ENCODE measurements around the gene ALPL. TPM values are rescaled to one million over a fixed set of nuclear protein-coding genes. Genes with fewer than 3 reads are reported as not detected.
"Not testable (repeated sequence)": the region's sequence is repeated elsewhere in the genome, so short reads cannot be mapped to it uniquely, and the experiment has no call there.

ALPL gene
- total and polyA plus RNA-seq, 9 donors = 1.2 to 9.2 (median 3.8) TPM

DNA sequence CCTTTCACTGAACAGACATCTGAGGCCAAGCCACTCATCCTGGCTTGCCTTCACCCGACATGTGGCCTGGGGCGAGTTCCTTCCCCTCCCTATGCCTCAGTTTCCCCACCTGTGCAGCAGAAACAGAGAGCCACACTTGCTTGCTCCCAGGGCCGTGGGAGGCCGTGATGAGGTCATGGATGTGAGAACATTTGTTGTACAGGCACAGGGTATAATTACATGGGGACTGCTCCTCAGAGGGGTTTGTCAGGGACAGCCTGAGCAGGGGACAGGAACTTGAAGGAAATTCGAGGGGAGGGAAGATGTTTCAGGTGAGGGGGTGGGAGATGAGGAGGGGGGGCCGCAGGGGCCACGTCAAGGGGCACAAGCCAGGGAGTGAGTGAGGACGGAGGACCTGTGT, 56.1 kb downstream of the ALPL start:
- 50 to 67% (median 63%) methylated on average over 8 of the region's 8 CpGs for WGBS, 3 donors
- Histone ChIP-seq H3K9me3 (no peaks in the 10 kb centered on the region), H3K36me3 (no peaks in the 10 kb centered on the region), H3K4me3 (no peak overlapping the region), H3K4me1 (ENCODE audit: insufficient read depth) (no peaks in the 10 kb centered on the region), H3K27me3 (no peaks in the 10 kb centered on the region), H3K27ac (no peak overlapping the region)
- intact Hi-C loops (cut with DNase I) = no loop called here
- TF ChIP-seq, protein P1, sequence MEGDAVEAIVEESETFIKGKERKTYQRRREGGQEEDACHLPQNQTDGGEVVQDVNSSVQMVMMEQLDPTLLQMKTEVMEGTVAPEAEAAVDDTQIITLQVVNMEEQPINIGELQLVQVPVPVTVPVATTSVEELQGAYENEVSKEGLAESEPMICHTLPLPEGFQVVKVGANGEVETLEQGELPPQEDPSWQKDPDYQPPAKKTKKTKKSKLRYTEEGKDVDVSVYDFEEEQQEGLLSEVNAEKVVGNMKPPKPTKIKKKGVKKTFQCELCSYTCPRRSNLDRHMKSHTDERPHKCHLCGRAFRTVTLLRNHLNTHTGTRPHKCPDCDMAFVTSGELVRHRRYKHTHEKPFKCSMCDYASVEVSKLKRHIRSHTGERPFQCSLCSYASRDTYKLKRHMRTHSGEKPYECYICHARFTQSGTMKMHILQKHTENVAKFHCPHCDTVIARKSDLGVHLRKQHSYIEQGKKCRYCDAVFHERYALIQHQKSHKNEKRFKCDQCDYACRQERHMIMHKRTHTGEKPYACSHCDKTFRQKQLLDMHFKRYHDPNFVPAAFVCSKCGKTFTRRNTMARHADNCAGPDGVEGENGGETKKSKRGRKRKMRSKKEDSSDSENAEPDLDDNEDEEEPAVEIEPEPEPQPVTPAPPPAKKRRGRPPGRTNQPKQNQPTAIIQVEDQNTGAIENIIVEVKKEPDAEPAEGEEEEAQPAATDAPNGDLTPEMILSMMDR (IDR thresholded peaks at IDR 0.05) = no peak
- TF ChIP-seq EP300 (IDR thresholded peaks at IDR 0.05) (no peak), POLR2A (IDR thresholded peaks at IDR 0.05) (no peak)
- DNase-seq = no peak

DNA sequence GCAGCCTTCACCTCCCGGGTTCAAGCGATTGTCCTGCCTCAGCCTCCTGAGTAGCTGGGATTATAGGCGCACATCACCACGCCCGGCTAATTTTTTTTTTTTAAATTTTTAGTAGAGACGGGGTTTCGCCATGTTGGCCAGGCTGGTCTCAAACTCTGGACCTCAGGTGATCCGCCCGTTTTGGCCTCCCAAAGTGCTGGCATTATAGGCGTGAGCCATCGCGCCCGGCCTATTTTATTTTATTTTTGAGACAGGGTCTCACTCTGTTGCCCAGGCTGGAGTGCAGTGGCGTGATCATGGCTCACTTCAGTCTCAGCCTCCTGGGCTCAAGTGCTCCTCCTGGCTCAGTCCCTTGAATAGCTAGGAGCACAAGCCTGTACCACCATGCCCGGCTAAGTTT, 57.1 kb downstream of the ALPL start:
- H3K4me1 ChIP-seq (ENCODE audit: insufficient read depth); DNase-seq; H3K36me3 ChIP-seq; intact Hi-C loops (cut with DNase I); H3K27me3 ChIP-seq; H3K9me3 ChIP-seq; H3K27ac ChIP-seq; H3K4me3 ChIP-seq: not testable (repeated sequence)
- 95 to 97% (median 96%) methylated on average over 15 of the region's 15 CpGs for WGBS, 3 donors

DNA sequence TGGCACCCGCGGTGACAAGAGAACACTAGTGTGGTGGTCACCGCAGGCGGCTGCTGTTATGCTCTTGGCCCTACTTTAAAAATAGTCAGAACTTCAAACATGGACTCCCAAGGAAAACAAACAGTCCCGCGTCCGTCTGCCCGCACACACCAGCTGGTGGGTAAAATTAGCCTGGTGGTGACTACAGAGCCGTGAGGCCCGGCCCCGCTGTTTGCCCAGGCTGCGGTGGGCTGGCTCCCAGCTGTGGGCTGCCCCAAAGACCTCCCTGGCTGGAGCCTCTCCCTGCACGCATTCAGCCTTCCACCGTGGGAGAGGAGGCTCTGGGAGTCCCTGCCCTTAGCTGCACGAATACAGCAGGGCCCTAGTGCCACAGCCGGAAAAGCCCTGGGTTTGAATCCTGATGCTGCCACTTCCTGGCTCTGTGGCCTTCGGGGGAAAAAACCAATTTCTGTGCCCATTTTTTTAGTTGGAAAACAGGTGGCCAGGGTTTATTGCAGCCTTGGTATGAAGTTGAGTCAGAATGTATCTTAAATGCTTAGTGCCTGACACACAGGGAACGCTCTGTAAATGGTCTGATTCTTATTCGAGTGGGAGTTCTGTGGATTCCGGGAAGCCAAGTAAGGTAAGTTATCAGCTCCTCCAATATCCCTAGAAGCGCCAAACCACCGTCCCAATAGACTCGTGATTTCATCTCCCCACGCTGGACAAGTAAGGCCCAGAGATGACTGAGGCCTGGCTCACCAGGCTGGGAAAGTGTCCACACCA, 58.2 kb downstream of the ALPL start:
- Histone ChIP-seq H3K36me3 (no peaks in the 10 kb centered on the region), H3K27me3 (no peaks in the 10 kb centered on the region), H3K27ac (no peak overlapping the region), H3K4me3 (no peak overlapping the region), H3K9me3 (no peaks in the 10 kb centered on the region), H3K4me1 (ENCODE audit: insufficient read depth) (no peaks in the 10 kb centered on the region)
- no peak for DNase-seq
- 52 to 69% (median 54%) methylated on average over 23 to 24 of the region's 24 CpGs for WGBS, 3 donors
- intact Hi-C loops (cut with DNase I) = no loop called here
- TF ChIP-seq POLR2A (IDR thresholded peaks at IDR 0.05) (no peak), EP300 (IDR thresholded peaks at IDR 0.05) (no peak)
- TF ChIP-seq, protein P1 (IDR thresholded peaks at IDR 0.05) = no peak

DNA sequence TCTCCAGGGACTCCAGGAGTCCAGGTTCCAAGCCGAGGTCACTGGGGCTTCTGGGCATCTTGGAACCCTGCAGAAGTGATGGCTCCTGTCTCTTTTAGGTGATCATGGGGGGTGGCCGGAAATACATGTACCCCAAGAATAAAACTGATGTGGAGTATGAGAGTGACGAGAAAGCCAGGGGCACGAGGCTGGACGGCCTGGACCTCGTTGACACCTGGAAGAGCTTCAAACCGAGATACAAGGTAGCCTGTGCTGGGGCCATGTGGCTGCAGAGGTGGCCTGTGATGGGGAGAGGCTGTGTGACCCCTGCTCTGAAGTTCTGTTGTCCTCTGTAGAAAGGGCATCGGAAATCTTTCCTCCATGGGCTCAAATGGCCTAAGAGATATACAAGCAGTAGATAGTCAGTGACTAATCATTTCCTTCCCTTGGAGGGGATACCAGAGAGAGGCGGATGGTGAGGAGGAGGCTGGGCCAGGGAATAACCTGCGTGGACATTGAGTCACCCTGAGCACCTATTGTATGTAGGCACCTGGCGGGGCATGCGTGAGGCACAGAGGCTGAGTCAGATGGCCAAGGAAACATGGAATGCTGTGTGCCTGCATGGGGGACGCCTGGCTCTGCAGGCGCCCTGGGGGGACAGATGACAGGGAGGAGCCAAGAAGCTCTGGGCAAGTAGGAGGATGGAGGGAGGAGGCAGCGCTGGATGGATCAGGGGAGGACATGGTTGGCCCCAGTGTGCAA, 59.0 kb downstream of the ALPL start:
- intact Hi-C loops (cut with DNase I) = no loop called here
- DNase-seq = no peak
- Histone ChIP-seq H3K27ac (no peak overlapping the region), H3K4me3 (no peak overlapping the region), H3K27me3 (no peaks in the 10 kb centered on the region), H3K36me3 (no peaks in the 10 kb centered on the region), H3K4me1 (ENCODE audit: insufficient read depth) (no peaks in the 10 kb centered on the region), H3K9me3 (no peaks in the 10 kb centered on the region)
- 87 to 91% (median 90%) methylated on average over 15 of the region's 15 CpGs for WGBS, 3 donors
- TF ChIP-seq POLR2A (IDR thresholded peaks at IDR 0.05) = no peak
- TF ChIP-seq, protein P1 (IDR thresholded peaks at IDR 0.05) = no peak

Measured in ovary (tissue), 9 donors.